OCI-LY7 (cell line): ENCODE data around the gene HEPHL1. TPM values are rescaled to one million over a fixed set of nuclear protein-coding genes. Genes with fewer than 3 reads are reported as not detected.

Source experiments
- BruUV-seq: library from RNA; stranded (reverse); fragments of 400-500 nt; replicated peaks from 2 replicates; lab custom pipeline; 2021; lab: Mats Ljungman, UMichigan
- CTCF ChIA-PET: fragments of 300-600 bp; sonication (Branson Sonifier 250); formaldehyde crosslinking; loops from one replicate; lab custom pipeline; 2022; ENCODE audit warnings: antibody characterized with exemption; ENCODE audit not compliant: unreplicated experiment; lab: Charles Lee
- POLR2A ChIA-PET: fragments of 300-600 bp; sonication (Branson Sonifier 250); formaldehyde crosslinking; loops from one replicate; lab custom pipeline; 2022; ENCODE audit warnings: antibody characterized with exemption; lab: Charles Lee
- DNase-seq: peaks from one replicate; pipeline ENCODE4 v3.0.0-alpha.2; 2015; ENCODE audit warnings: low spot score
- H2AFZ ChIP-seq: fragments of 200-600 bp; sonication (generic), shearing (Covaris generic); 2 replicates; pipeline ENCODE4 v1.6.1; 2014; ENCODE audit warnings: mild to moderate bottlenecking, antibody characterized with exemption, low read length, moderate library complexity
- H3K27ac ChIP-seq: fragments of 200-600 bp; sonication (generic); 2 replicates; pipeline ENCODE4 v1.5.1; 2014; ENCODE audit warnings: mixed run types, low read depth, mild to moderate bottlenecking, moderate library complexity, low read length, inconsistent platforms; ENCODE audit not compliant: poor library complexity, severe bottlenecking
- H3K36me3 ChIP-seq: fragments of 200-600 bp; sonication (generic); 2 replicates; pipeline ENCODE4 v1.6.1; 2014; ENCODE audit warnings: mild to moderate bottlenecking, antibody characterized with exemption, low read length, moderate library complexity, mixed read lengths; ENCODE audit not compliant: insufficient read depth
- H3K4me1 ChIP-seq: fragments of 200-600 bp; sonication (generic); 2 replicates; pipeline ENCODE4 v1.5.1; 2014; ENCODE audit warnings: mild to moderate bottlenecking, low read length; ENCODE audit not compliant: insufficient read depth, poor library complexity, severe bottlenecking
- H3K4me2 ChIP-seq: fragments of 200-600 bp; sonication (generic); 2 replicates; pipeline ENCODE4 v1.6.1; 2014; ENCODE audit warnings: mild to moderate bottlenecking, low read length
- H3K4me3 ChIP-seq: fragments of 200-600 bp; sonication (generic); 2 replicates; pipeline ENCODE4 v1.5.1; 2014; ENCODE audit warnings: mild to moderate bottlenecking, low read depth, low read length; ENCODE audit not compliant: poor library complexity, severe bottlenecking
- H3K79me2 ChIP-seq: fragments of 200-600 bp; sonication (generic); 2 replicates; pipeline ENCODE4 v1.6.1; 2016; ENCODE audit warnings: low read depth, mild to moderate bottlenecking, low read length, moderate library complexity, mixed read lengths; ENCODE audit not compliant: insufficient read depth
- H3K9me2 ChIP-seq: fragments of 200-600 bp; sonication (generic); 2 replicates; pipeline ENCODE4 v1.6.1; 2016; ENCODE audit warnings: mild to moderate bottlenecking, low read length, mixed read lengths; ENCODE audit not compliant: insufficient read depth
- H3K9me3 ChIP-seq: fragments of 200-600 bp; sonication (generic); 2 replicates; pipeline ENCODE4 v1.6.1; 2014; ENCODE audit warnings: mild to moderate bottlenecking, mixed run types, low read length, mixed read lengths
- H4K20me1 ChIP-seq: fragments of 200-600 bp; sonication (generic); 2 replicates; pipeline ENCODE4 v1.6.1; 2014; ENCODE audit warnings: mild to moderate bottlenecking, antibody characterized with exemption, low read length, moderate library complexity, mixed read lengths; ENCODE audit not compliant: insufficient read depth
- CTCF ChIP-seq: fragments of 200-600 bp; sonication (generic); conservative IDR thresholded peaks from 2 replicates; pipeline ENCODE4 v1.5.1; 2014; ENCODE audit warnings: mild to moderate bottlenecking, antibody characterized with exemption, low read length, moderate library complexity, mixed read lengths
- EZH2phosphoT487 ChIP-seq: fragments of 200-600 bp; sonication (generic); IDR thresholded peaks from 2 replicates; pipeline ENCODE4 v1.6.1; 2018; ENCODE audit warnings: low read depth, borderline replicate concordance, mild to moderate bottlenecking, mixed run types, antibody characterized with exemption, low read length, moderate library complexity, mixed read lengths
- intact Hi-C: fragments of 100-400 bp; cut with micrococcal nuclease; formaldehyde crosslinking; loops from one replicate; pipeline ENCODE4 v1.10.0; 2022; ENCODE audit not compliant: unreplicated experiment
- total RNA-seq, 2 experiments: library from RNA; depleted of rRNA in 1 of 2; stranded (reverse); fragments of >200 nt in 1 of 2; shearing (Covaris generic) in 1 of 2; gene quantifications; 2 replicates each; pipeline ENCODE4 v1.2.3, GENCODE V29; 2014 to 2022

The HEPHL1 gene
- total RNA-seq, 2 experiments from 2014 or later: not detected

- Histone ChIP-seq H3K9me2 (no peaks in the 10 kb centered on the region), H3K4me2 (no peak overlapping the region), H4K20me1 (no peaks in the 10 kb centered on the region), H3K79me2 (no peaks in the 10 kb centered on the region), H2AFZ (no peak overlapping the region), H3K27ac (no peak overlapping the region), H3K9me3 (no peaks in the 10 kb centered on the region), H3K4me1 (no peaks in the 10 kb centered on the region), H3K36me3 (no peaks in the 10 kb centered on the region), H3K4me3 (no peak overlapping the region)
- ChIA-PET POLR2A (interaction anchor here (1.6 kb wide), 1 partner anchor 14 kb away, joined by 3 read pairs; no protein-coding TSS in a partner anchor), CTCF (no interaction called here)
- no peak for TF ChIP-seq CTCF
- TF ChIP-seq EZH2phosphoT487: no peak
- DNase-seq: no peak
- intact Hi-C loops: no loop called here
- BruUV-seq: no TSS peak
Observed at GRCh38 chr11:94068764-94069163, 47.6 kb downstream of the HEPHL1 start.

GRCh38 chr11:94077552-94078293 is 56.6 kb downstream of the HEPHL1 start:
- no peaks in the 10 kb centered on the region for H3K9me3 ChIP-seq
- CTCF ChIA-PET: no interaction called here
- H3K27ac ChIP-seq: no peak overlapping the region
- no peak for TF ChIP-seq CTCF
- no peak for TF ChIP-seq EZH2phosphoT487
- POLR2A ChIA-PET: no interaction called here
- no peaks in the 10 kb centered on the region for H3K79me2 ChIP-seq
- H3K4me1 ChIP-seq: no peaks in the 10 kb centered on the region
- no peaks in the 10 kb centered on the region for H4K20me1 ChIP-seq
- H3K4me2 ChIP-seq: no peak overlapping the region
- H3K4me3 ChIP-seq: no peak overlapping the region
- no peak for DNase-seq
- no peaks in the 10 kb centered on the region for H3K36me3 ChIP-seq
- intact Hi-C loops: no loop called here
- H2AFZ ChIP-seq: no peak overlapping the region
- no peaks in the 10 kb centered on the region for H3K9me2 ChIP-seq
- no TSS peak for BruUV-seq

- ChIA-PET CTCF (no interaction called here), POLR2A (no interaction called here)
- no peak overlapping the region for H2AFZ ChIP-seq
- no peaks in the 10 kb centered on the region for H3K79me2 ChIP-seq
- no peaks in the 10 kb centered on the region for H3K9me2 ChIP-seq
- H3K4me2 ChIP-seq: no peak overlapping the region
- BruUV-seq: no TSS peak
- no peak for DNase-seq
- H3K4me3 ChIP-seq: no peak overlapping the region
- no peaks in the 10 kb centered on the region for H3K4me1 ChIP-seq
- H3K36me3 ChIP-seq: no peaks in the 10 kb centered on the region
- no peak overlapping the region for H3K27ac ChIP-seq
- intact Hi-C loops: no loop called here
- no peak for TF ChIP-seq CTCF
- TF ChIP-seq EZH2phosphoT487: no peak
- H4K20me1 ChIP-seq: no peaks in the 10 kb centered on the region
- no peaks in the 10 kb centered on the region for H3K9me3 ChIP-seq
Observed at GRCh38 chr11:94084164-94084563, 63.0 kb downstream of the HEPHL1 start.
